Transverse colon (tissue), 4 donors: ENCODE measurements around the gene TMC3. TPM values are rescaled to one million over a fixed set of nuclear protein-coding genes. Genes with fewer than 3 reads are reported as not detected.

ENCODE experiments used
- DNase-seq: peaks from one replicate; pipeline ENCODE4 v3.0.0-alpha.2; 2019
- H3K27ac ChIP-seq, 4 donors: fragments of 200-600 bp; sonication (generic); 2 replicates each; pipeline ENCODE4 v1.5.1; 2016 to 2018; ENCODE audit warnings: inconsistent platforms in 4 of 4
- H3K27me3 ChIP-seq: fragments of 200-600 bp; sonication (generic); 2 replicates; pipeline ENCODE4 v1.5.1; 2017; ENCODE audit warnings: inconsistent platforms
- H3K36me3 ChIP-seq, 4 donors: fragments of 200-600 bp; sonication (generic); 2 replicates each; pipeline ENCODE4 v1.5.1; 2017 to 2019; ENCODE audit warnings: inconsistent platforms in 4 of 4
- H3K4me1 ChIP-seq, 4 donors: fragments of 200-600 bp; sonication (generic); 2 replicates each; pipeline ENCODE4 v1.5.1; 2017 to 2020; ENCODE audit warnings: inconsistent platforms in 4 of 4
- H3K4me3 ChIP-seq, 4 donors: fragments of 200-600 bp; sonication (generic); 1 replicate in 1 of 4; 2 replicates in 3 of 4; pipeline versions ENCODE4 v1.5.1 to v1.6.1; 2017 to 2019; ENCODE audit warnings: inconsistent platforms in 4 of 4
- H3K9me3 ChIP-seq, 2 donors: fragments of 200-600 bp; sonication (generic); 2 replicates each; pipeline ENCODE4 v1.5.1; 2017 to 2019; ENCODE audit warnings: inconsistent platforms in 2 of 2
- CTCF ChIP-seq, 5 experiments: fragments of 200-600 bp in 3 of 5; fragments of 450-650 bp in 2 of 5; sonication (generic) in 3 of 5; IDR thresholded peaks; 1 replicate in 2 of 5; 2 replicates in 3 of 5; pipeline ENCODE4 v1.5.1; 2016 to 2017; ENCODE audit warnings: antibody characterized with exemption in 5 of 5, inconsistent platforms in 3 of 5, mild to moderate bottlenecking in 2 of 5, moderate library complexity in 1 of 5
- EP300 ChIP-seq: sonication (generic); formaldehyde crosslinking; IDR thresholded peaks from one replicate; pipeline ENCODE4 v1.6.1; 2017; ENCODE audit warnings: antibody characterized with exemption, low read depth
- POLR2A ChIP-seq: fragments of 450-650 bp; IDR thresholded peaks from one replicate; pipeline ENCODE4 v1.6.1; 2016; ENCODE audit warnings: antibody characterized with exemption, mild to moderate bottlenecking, moderate library complexity
- POLR2AphosphoS5 ChIP-seq, 3 donors: sonication (generic); formaldehyde crosslinking; IDR thresholded peaks; one replicate each; pipeline ENCODE4 v1.6.1; 2016; ENCODE audit warnings: antibody characterized with exemption in 3 of 3
- WGBS, 2 donors: methylation state at CpG; one replicate each; pipeline ENCODE4 v1.1.5; 2018; ENCODE audit warnings: low coverage in 1 of 2; 5-methylcytosine and 5-hydroxymethylcytosine counted together
- in situ Hi-C, 4 donors: fragments of 200-750 bp; cut with MboI; loops; one replicate each; pipeline versions ENCODE4 v1.15.0 to v1.15.1; 2017; ENCODE audit warnings: low sequenced_read_pairs in 3 of 4, low pct_ligation_motif_present in 1 of 4, low pct_unique_long_range_greater_than_20kb in 1 of 4
- intact Hi-C: fragments of 100-400 bp; cut with DNase I; formaldehyde crosslinking; loops from one replicate; pipeline ENCODE4 v1.15.1; 2023; ENCODE audit warnings: low total_unique reads
- total RNA-seq, 4 donors: library from RNA; depleted of rRNA; stranded (reverse); fragments of >200 nt; gene quantifications; one replicate each; pipeline ENCODE4 v1.1.0, GENCODE V29; 2016

Gene TMC3
- total RNA-seq, 4 donors from 2014 or later: 0.14 to 0.64 TPM; not detected in 2

GRCh38 chr15:81330366-81331090 is 43.5 kb downstream of the TMC3 start:
- Histone ChIP-seq H3K9me3 (no peaks in the 10 kb centered on the region), H3K27ac (no peak overlapping the region), H3K4me3 (no peak overlapping the region), H3K36me3 (no peaks in the 10 kb centered on the region), H3K27me3 (no peaks in the 10 kb centered on the region), H3K4me1 (peaks cover 0 to 5% (median 0%) of the 10 kb centered on the region in 4 donors)
- DNase-seq: no peak
- 75 to 86% methylated on average over 5 of the region's 5 CpGs for WGBS, 2 donors
- intact Hi-C loops (no loop called here), in situ Hi-C loops (no loop called here)
- TF ChIP-seq POLR2AphosphoS5 (IDR thresholded peaks at IDR 0.05): no peak
- TF ChIP-seq CTCF (IDR thresholded peaks at IDR 0.05): no peak
- TF ChIP-seq EP300: no peak
- TF ChIP-seq POLR2A: no peak

GRCh38 chr15:81329446-81329845 is 44.6 kb downstream of the TMC3 start:
- H3K27me3 ChIP-seq: no peaks in the 10 kb centered on the region
- H3K9me3 ChIP-seq: no peaks in the 10 kb centered on the region
- no peak overlapping the region for H3K27ac ChIP-seq
- H3K4me3 ChIP-seq: no peak overlapping the region
- no peaks in the 10 kb centered on the region for H3K36me3 ChIP-seq
- DNase-seq: no peak
- no peak for TF ChIP-seq POLR2A
- TF ChIP-seq EP300: no peak
- TF ChIP-seq CTCF (IDR thresholded peaks at IDR 0.05): no peak
- TF ChIP-seq POLR2AphosphoS5 (IDR thresholded peaks at IDR 0.05): no peak
- WGBS, 2 donors: 97 to 100% methylated on average over 1 to 2 of the region's 2 CpGs
- peaks cover 0 to 7% (median 4%) of the 10 kb centered on the region in 4 donors for H3K4me1 ChIP-seq
- intact Hi-C loops (loop anchor here (5.0 to 10.0 kb wide), 2 partner anchors 65 to 407 kb away; no protein-coding TSS in a partner anchor), in situ Hi-C loops (no loop called here)

GRCh38 chr15:81327516-81327915 is 46.5 kb downstream of the TMC3 start:
- Histone ChIP-seq H3K27me3 (no peaks in the 10 kb centered on the region), H3K9me3 (no peaks in the 10 kb centered on the region), H3K27ac (no peak overlapping the region), H3K4me1 (peaks cover 0 to 12% (median 5%) of the 10 kb centered on the region in 4 donors), H3K36me3 (no peaks in the 10 kb centered on the region), H3K4me3 (no peak overlapping the region)
- in situ Hi-C loops (no loop called here), intact Hi-C loops (loop anchor here (5.0 to 10.0 kb wide), 2 partner anchors 63 to 405 kb away; no protein-coding TSS in a partner anchor)
- DNase-seq: no peak
- whole genome bisulfite sequencing, 2 donors: 85 to 87% methylated on average over 3 of the region's 3 CpGs
- TF ChIP-seq CTCF (IDR thresholded peaks at IDR 0.05) (no peak), POLR2A (no peak), EP300 (no peak), POLR2AphosphoS5 (IDR thresholded peaks at IDR 0.05) (no peak)

- Histone ChIP-seq H3K4me3 (no peak overlapping the region), H3K36me3 (no peaks in the 10 kb centered on the region), H3K9me3 (no peaks in the 10 kb centered on the region), H3K27ac (no peak overlapping the region), H3K27me3 (no peaks in the 10 kb centered on the region), H3K4me1 (peaks cover 4 to 20% (median 11%) of the 10 kb centered on the region in 4 donors)
- intact Hi-C loops: loop anchor here (5.0 to 10.0 kb wide), 2 partner anchors 62 to 404 kb away; no protein-coding TSS in a partner anchor
- in situ Hi-C loops: no loop called here
- TF ChIP-seq POLR2A: no peak
- TF ChIP-seq POLR2AphosphoS5 (IDR thresholded peaks at IDR 0.05): no peak
- no peak for TF ChIP-seq EP300
- TF ChIP-seq CTCF (IDR thresholded peaks at IDR 0.05): no peak
- 85 to 90% methylated on average over 4 to 7 of the region's 7 CpGs for WGBS, 2 donors
- DNase-seq: no peak
These were observed 47.4 kb downstream of the TMC3 start for GRCh38 chr15:81326466-81327212.
